Measurements from ENCODE around the gene PIGX.

PIGX gene

GRCh38 chr3:196754091-196754981 is 42.2 kb downstream of the PIGX start:
- Histone ChIP-seq H3K4me1 (ENCODE audit: control insufficient read depth, insufficient read depth, low read length, poor library complexity, severe bottlenecking) (no peaks in the 10 kb centered on the region), H3K9me3 (ENCODE audit: control insufficient read depth, low read length) (peaks cover 19% of the 10 kb centered on the region), H3K4me3 (ENCODE audit: insufficient read depth, low read depth, low read length, poor library complexity, severe bottlenecking) (no peak overlapping the region), H3K36me3 (ENCODE audit: control insufficient read depth, insufficient read depth, low read length) (peaks cover 11% of the 10 kb centered on the region), H3K27ac (ENCODE audit: insufficient read depth, low read length, poor library complexity, severe bottlenecking) (no peak overlapping the region), H3K27me3 (replicated peaks; ENCODE audit: control insufficient read depth, insufficient read depth, low read length, poor library complexity, severe bottlenecking) (no peaks in the 10 kb centered on the region)
- DNase-seq, result no peak

- Histone ChIP-seq H3K9me3 (ENCODE audit: control insufficient read depth, low read length) (peaks cover 19% of the 10 kb centered on the region), H3K36me3 (ENCODE audit: control insufficient read depth, insufficient read depth, low read length) (peaks cover 11% of the 10 kb centered on the region), H3K27ac (ENCODE audit: insufficient read depth, low read length, poor library complexity, severe bottlenecking) (no peak overlapping the region), H3K4me3 (ENCODE audit: insufficient read depth, low read depth, low read length, poor library complexity, severe bottlenecking) (no peak overlapping the region), H3K27me3 (replicated peaks; ENCODE audit: control insufficient read depth, insufficient read depth, low read length, poor library complexity, severe bottlenecking) (no peaks in the 10 kb centered on the region), H3K4me1 (ENCODE audit: control insufficient read depth, insufficient read depth, low read length, poor library complexity, severe bottlenecking) (no peaks in the 10 kb centered on the region)
- DNase-seq, result no peak
Observed at GRCh38 chr3:196756732-196757131, 44.6 kb downstream of the PIGX start.

DNA sequence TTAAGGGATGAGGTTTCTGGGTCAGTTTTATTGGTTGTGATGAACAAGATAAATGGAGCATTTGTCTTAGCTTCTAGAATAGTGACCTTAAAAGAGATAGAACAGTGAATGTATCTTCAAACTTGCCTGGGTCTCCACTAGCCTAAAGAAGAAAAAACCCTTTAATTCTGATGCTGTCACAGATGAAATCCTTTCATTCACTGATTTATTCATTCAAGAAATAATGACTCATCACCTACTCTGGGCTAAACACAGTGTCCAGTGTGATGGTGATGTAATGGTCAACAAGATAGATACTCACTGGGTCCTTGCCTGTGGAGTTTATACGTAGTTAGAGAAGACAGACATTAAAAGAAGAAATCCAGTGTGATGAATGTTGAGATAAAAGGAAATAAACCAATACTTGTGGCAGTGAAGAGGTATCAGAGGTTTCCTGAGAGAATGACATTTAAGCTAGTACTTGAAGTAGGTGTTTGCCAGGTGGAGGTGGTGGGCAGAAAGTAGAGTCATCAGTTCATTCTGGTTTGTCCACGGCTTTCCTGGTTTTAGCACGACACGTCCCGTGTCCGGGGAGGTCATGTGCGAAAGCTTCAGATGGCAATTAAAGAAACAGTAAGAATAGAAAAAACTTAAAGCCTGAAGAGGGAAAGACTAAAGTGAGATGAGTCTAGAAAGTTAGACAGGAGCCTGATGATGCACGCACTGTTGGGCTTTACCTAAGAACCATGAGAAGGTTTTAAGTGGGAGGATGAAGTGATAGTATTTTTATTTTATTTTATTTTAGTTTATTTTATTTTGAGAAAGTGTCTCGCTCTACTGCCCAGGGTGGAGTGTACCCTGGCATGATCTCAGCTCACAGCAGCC is 45.9 kb downstream of the PIGX start:
- Histone ChIP-seq H3K27me3 (replicated peaks; ENCODE audit: control insufficient read depth, insufficient read depth, low read length, poor library complexity, severe bottlenecking) (no peaks in the 10 kb centered on the region), H3K4me3 (ENCODE audit: insufficient read depth, low read depth, low read length, poor library complexity, severe bottlenecking) (no peak overlapping the region), H3K27ac (ENCODE audit: insufficient read depth, low read length, poor library complexity, severe bottlenecking) (no peak overlapping the region), H3K36me3 (ENCODE audit: control insufficient read depth, insufficient read depth, low read length) (peaks cover 11% of the 10 kb centered on the region), H3K9me3 (ENCODE audit: control insufficient read depth, low read length) (peaks cover 19% of the 10 kb centered on the region), H3K4me1 (ENCODE audit: control insufficient read depth, insufficient read depth, low read length, poor library complexity, severe bottlenecking) (no peaks in the 10 kb centered on the region)
- DNase-seq, result no peak

DNA sequence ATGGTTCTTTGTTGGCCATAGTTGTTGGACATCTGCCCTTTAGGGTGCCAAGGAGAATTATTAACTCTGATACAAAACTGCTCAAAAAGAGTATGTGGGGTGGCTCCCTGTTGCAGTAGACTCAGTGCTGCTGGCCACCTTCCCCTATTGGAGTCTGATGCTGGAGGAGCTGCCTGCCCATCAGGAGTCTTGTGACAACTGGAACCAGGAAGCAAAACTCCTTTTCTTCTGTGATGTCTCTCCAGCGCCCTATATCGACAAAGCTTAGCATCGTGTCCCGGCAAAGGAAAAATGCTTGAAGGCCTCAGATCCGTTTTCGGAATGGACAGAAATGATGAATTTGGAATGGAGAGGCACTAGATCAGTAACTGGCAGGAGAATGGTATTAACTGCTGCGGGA is 51.0 kb downstream of the PIGX start:
- H3K4me1 ChIP-seq (ENCODE audit: control insufficient read depth, insufficient read depth, low read length, poor library complexity, severe bottlenecking), result no peaks in the 10 kb centered on the region
- no peak overlapping the region for H3K4me3 ChIP-seq (ENCODE audit: insufficient read depth, low read depth, low read length, poor library complexity, severe bottlenecking)
- no peaks in the 10 kb centered on the region for H3K36me3 ChIP-seq (ENCODE audit: control insufficient read depth, insufficient read depth, low read length)
- H3K27me3 ChIP-seq (replicated peaks; ENCODE audit: control insufficient read depth, insufficient read depth, low read length, poor library complexity, severe bottlenecking), result no peaks in the 10 kb centered on the region
- no peak overlapping the region for H3K27ac ChIP-seq (ENCODE audit: insufficient read depth, low read length, poor library complexity, severe bottlenecking)
- H3K9me3 ChIP-seq (ENCODE audit: control insufficient read depth, low read length), result no peaks in the 10 kb centered on the region
- no peak for DNase-seq

DNA sequence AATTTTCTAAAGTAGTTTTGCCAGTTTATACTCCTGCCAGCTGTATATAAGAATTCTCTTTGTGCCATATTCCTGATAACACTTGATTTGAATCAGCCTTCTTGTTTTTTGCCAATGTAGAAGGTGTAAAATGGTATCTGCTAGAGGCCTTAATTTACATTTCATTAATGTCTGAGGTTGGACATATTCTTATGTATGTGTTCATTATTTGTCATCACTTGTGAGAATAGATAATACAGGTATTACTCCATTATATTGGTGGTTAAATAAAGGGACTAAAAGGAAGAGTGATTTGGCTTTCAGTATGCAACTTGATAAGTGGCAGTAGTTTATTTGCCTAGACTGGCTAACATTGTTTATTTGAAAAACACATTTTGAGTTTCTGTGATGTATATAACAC is 53.3 kb downstream of the PIGX start:
- Histone ChIP-seq H3K27ac (ENCODE audit: insufficient read depth, low read length, poor library complexity, severe bottlenecking) (no peak overlapping the region), H3K4me1 (ENCODE audit: control insufficient read depth, insufficient read depth, low read length, poor library complexity, severe bottlenecking) (no peaks in the 10 kb centered on the region), H3K36me3 (ENCODE audit: control insufficient read depth, insufficient read depth, low read length) (no peaks in the 10 kb centered on the region), H3K27me3 (replicated peaks; ENCODE audit: control insufficient read depth, insufficient read depth, low read length, poor library complexity, severe bottlenecking) (no peaks in the 10 kb centered on the region), H3K4me3 (ENCODE audit: insufficient read depth, low read depth, low read length, poor library complexity, severe bottlenecking) (no peak overlapping the region), H3K9me3 (ENCODE audit: control insufficient read depth, low read length) (no peaks in the 10 kb centered on the region)
- DNase-seq, result no peak

DNA sequence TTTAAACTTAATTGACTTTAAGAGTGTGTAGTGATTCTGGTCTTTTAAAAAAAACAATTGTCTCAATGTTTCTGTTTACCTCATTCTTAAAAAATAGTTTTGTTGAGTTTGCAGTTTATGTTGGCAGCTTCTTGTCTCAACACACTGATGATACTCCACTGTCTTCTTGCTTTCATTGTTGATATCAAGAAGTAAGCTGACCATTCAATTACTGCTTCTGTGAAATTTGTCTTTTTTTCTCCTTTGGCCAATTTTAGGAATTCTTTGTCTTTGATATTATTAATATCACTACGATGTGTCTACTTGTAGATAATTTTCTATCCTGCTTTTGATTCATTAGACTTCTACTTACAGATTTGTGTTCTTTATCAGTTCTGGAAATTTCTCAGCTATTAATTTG is 58.9 kb downstream of the PIGX start:
- no peak for DNase-seq
- Histone ChIP-seq H3K4me3 (ENCODE audit: insufficient read depth, low read depth, low read length, poor library complexity, severe bottlenecking) (no peak overlapping the region), H3K4me1 (ENCODE audit: control insufficient read depth, insufficient read depth, low read length, poor library complexity, severe bottlenecking) (peaks cover 7% of the 10 kb centered on the region), H3K9me3 (ENCODE audit: control insufficient read depth, low read length) (no peaks in the 10 kb centered on the region), H3K27me3 (replicated peaks; ENCODE audit: control insufficient read depth, insufficient read depth, low read length, poor library complexity, severe bottlenecking) (no peaks in the 10 kb centered on the region), H3K27ac (ENCODE audit: insufficient read depth, low read length, poor library complexity, severe bottlenecking) (no peak overlapping the region), H3K36me3 (ENCODE audit: control insufficient read depth, insufficient read depth, low read length) (no peaks in the 10 kb centered on the region)

DNA sequence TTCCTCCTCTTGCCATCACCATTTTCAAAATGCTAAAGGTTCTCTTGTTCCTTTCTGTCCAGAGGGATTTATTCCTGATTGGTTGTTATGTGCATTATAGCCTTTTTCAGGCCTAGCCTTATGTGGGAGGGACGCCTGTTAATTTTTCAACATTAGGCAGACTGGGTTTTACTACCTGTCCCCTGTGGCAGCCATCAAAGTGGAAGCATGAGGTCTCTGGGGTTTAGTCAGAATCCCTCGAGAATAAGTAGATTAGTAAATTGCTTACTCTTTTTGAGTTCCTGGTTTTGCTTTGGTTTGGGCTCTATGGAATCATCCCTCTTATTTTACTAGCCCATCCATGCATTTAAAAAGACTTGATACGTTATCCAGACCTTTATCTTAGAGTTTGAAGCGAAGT is 59.9 kb downstream of the PIGX start:
- no peak overlapping the region for H3K27ac ChIP-seq (ENCODE audit: insufficient read depth, low read length, poor library complexity, severe bottlenecking)

DNA sequence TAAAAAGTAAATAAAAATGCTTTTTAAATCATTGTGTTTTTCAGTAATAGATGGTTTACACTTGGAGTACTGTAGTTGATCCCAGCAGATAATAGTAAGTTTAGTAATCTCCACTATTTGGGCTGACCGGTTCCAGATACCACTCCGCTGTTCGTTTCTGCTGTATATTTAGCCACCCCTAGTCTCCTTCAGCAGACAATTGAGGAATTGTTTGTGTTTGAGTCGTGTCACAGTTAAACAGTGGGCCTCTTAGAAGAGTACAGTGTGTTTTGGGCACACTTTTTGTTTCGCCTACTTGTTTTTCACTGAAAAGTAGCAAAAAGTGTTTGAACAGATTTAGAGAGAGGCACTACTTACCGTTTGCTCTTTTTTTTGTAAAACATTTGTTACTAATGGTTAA is 60.7 kb downstream of the PIGX start:
- Histone ChIP-seq H3K9me3 (ENCODE audit: control insufficient read depth, low read length) (no peaks in the 10 kb centered on the region), H3K4me1 (ENCODE audit: control insufficient read depth, insufficient read depth, low read length, poor library complexity, severe bottlenecking) (peaks cover 7% of the 10 kb centered on the region), H3K36me3 (ENCODE audit: control insufficient read depth, insufficient read depth, low read length) (no peaks in the 10 kb centered on the region), H3K27me3 (replicated peaks; ENCODE audit: control insufficient read depth, insufficient read depth, low read length, poor library complexity, severe bottlenecking) (no peaks in the 10 kb centered on the region), H3K27ac (ENCODE audit: insufficient read depth, low read length, poor library complexity, severe bottlenecking) (no peak overlapping the region), H3K4me3 (ENCODE audit: insufficient read depth, low read depth, low read length, poor library complexity, severe bottlenecking) (no peak overlapping the region)
- DNase-seq, result no peak

More for the DNA sequence above, 59.9 kb downstream of the PIGX start:
- Histone ChIP-seq H3K27me3 (replicated peaks; ENCODE audit: control insufficient read depth, insufficient read depth, low read length, poor library complexity, severe bottlenecking) (no peaks in the 10 kb centered on the region), H3K4me1 (ENCODE audit: control insufficient read depth, insufficient read depth, low read length, poor library complexity, severe bottlenecking) (peaks cover 7% of the 10 kb centered on the region), H3K36me3 (ENCODE audit: control insufficient read depth, insufficient read depth, low read length) (no peaks in the 10 kb centered on the region), H3K4me3 (ENCODE audit: insufficient read depth, low read depth, low read length, poor library complexity, severe bottlenecking) (no peak overlapping the region), H3K9me3 (ENCODE audit: control insufficient read depth, low read length) (no peaks in the 10 kb centered on the region)
- no peak for DNase-seq

- Histone ChIP-seq H3K36me3 (ENCODE audit: control insufficient read depth, insufficient read depth, low read length) (no peaks in the 10 kb centered on the region), H3K27ac (ENCODE audit: insufficient read depth, low read length, poor library complexity, severe bottlenecking) (no peak overlapping the region), H3K4me1 (ENCODE audit: control insufficient read depth, insufficient read depth, low read length, poor library complexity, severe bottlenecking) (peaks cover 14% of the 10 kb centered on the region), H3K27me3 (replicated peaks; ENCODE audit: control insufficient read depth, insufficient read depth, low read length, poor library complexity, severe bottlenecking) (no peaks in the 10 kb centered on the region), H3K4me3 (ENCODE audit: insufficient read depth, low read depth, low read length, poor library complexity, severe bottlenecking) (no peak overlapping the region), H3K9me3 (ENCODE audit: control insufficient read depth, low read length) (no peaks in the 10 kb centered on the region)
- DNase-seq, result no peak
Observed at GRCh38 chr3:196774191-196774820, 62.1 kb downstream of the PIGX start.

Data from effector memory CD4-positive, alpha-beta T cell (primary cell).